KMS-11 (cell line): ENCODE measurements around the gene CCDC185.

ENCODE experiments used
- H2AFZ ChIP-seq: fragments of 200-600 bp; sonication (generic); 2 replicates; pipeline ENCODE4 v1.6.1; 2016; ENCODE audit warnings: antibody characterized with exemption, mixed run types, low read depth
- H3K27ac ChIP-seq: fragments of 200-600 bp; sonication (generic); 2 replicates; pipeline ENCODE4 v1.6.1; 2016; ENCODE audit warnings: mild to moderate bottlenecking, mixed run types
- H3K27me3 ChIP-seq: fragments of 200-600 bp; sonication (generic); 2 replicates; pipeline ENCODE4 v1.6.1; 2017; ENCODE audit warnings: mild to moderate bottlenecking, low read depth, mixed run types, moderate library complexity; ENCODE audit not compliant: insufficient read depth
- H3K36me3 ChIP-seq: fragments of 200-600 bp; sonication (generic); 2 replicates; pipeline ENCODE4 v1.6.1; 2017; ENCODE audit warnings: mild to moderate bottlenecking, mixed run types; ENCODE audit not compliant: insufficient read depth
- H3K4me1 ChIP-seq: fragments of 200-600 bp; sonication (generic); 2 replicates; pipeline ENCODE4 v1.6.1; 2016; ENCODE audit warnings: mild to moderate bottlenecking, low read depth, mixed run types; ENCODE audit not compliant: poor library complexity, severe bottlenecking
- H3K4me2 ChIP-seq: fragments of 200-600 bp; sonication (generic); 2 replicates; pipeline ENCODE4 v1.7.0; 2016; ENCODE audit warnings: mild to moderate bottlenecking, mixed run types
- H3K4me3 ChIP-seq: fragments of 200-600 bp; sonication (generic); IDR thresholded peaks from 2 replicates; pipeline ENCODE4 v1.6.1; 2017; ENCODE audit warnings: low read depth, low read length, mixed read lengths; ENCODE audit not compliant: insufficient read depth
- H3K79me2 ChIP-seq: fragments of 200-600 bp; sonication (generic); 2 replicates; pipeline ENCODE4 v1.6.1; 2016; ENCODE audit warnings: low read depth, mixed run types; ENCODE audit not compliant: insufficient read depth
- H3K9ac ChIP-seq: fragments of 200-600 bp; sonication (generic); 2 replicates; pipeline ENCODE4 v1.6.1; 2016; ENCODE audit warnings: mild to moderate bottlenecking, mixed run types
- H4K20me1 ChIP-seq: fragments of 200-600 bp; sonication (generic); 2 replicates; pipeline ENCODE4 v1.6.1; 2016; ENCODE audit warnings: mild to moderate bottlenecking, mixed run types; ENCODE audit not compliant: insufficient read depth
- TF ChIP-seq, protein P1 (sequence below): fragments of 200-600 bp; sonication (generic); conservative IDR thresholded peaks from 2 replicates; pipeline ENCODE4 v1.6.1; 2017; ENCODE audit warnings: low read depth, mild to moderate bottlenecking, antibody characterized with exemption, low read length, moderate library complexity, mixed read lengths

Gene CCDC185

DNA sequence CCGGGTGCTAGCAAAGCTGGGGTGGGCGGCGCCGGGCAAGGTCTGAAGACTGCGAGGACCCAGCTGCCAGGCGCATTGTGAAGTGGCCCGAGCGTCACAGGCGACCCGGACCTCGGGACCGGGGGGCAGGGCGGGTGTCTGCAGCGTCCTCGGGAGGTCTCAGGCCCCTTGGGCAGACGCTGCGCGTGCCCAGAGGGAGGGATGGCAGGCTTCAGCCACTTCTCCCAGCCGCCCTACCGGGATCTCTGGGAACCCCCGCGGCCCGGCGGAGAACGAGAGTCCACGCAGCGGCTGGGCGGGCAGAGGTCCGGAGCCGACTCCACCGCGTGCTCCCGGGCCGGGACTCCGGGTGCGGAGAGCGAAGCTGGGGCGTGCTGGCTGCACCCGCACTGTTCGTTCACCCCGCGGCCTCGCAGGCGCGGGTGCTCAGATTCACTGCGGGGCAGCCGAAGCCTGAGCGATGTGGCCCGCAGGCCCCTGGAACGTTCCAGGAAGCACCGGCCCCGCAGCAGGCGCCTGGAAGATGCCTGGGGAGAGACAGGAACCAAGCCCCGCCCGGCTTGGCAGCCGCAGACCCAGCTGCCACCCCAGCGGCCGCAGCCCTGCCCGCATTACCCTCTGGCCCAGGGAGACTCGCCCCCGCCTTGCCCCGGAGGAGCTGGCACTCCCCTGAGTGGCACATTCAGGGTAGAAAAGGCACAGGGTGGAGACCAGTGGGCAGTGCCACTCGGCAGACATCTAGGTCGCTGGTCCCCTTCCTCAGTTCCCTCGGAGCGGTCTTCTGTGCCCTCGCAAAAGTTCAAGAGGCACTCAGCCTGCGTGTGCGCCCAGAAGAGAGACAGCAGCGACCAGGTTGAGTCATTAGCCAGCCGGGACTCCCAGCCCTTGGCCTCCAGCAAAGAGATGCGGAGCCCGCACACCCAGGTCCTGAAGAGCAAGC is at the start of gene CCDC185:
Gene CCDC185, plus strand, starts transcription at position 141 of the 940 bp plus-strand sequence. Its CDS starts 61 bp downstream, at position 202.
- no peak within 1 kb of the TSS for H3K4me3 ChIP-seq
- H3K27ac ChIP-seq, result no peak within 1 kb of the TSS
- H4K20me1 ChIP-seq, result no peaks in the 10 kb centered on the region
- no peak within 1 kb of the TSS for H3K9ac ChIP-seq
- no peaks in the 10 kb centered on the region for H3K79me2 ChIP-seq
- no peaks in the 10 kb centered on the region for H3K27me3 ChIP-seq
- no peak within 1 kb of the TSS for H3K4me2 ChIP-seq
- H3K36me3 ChIP-seq, result no peaks in the 10 kb centered on the region
- H3K4me1 ChIP-seq, result no peaks in the 10 kb centered on the region
- TF ChIP-seq, protein P1, sequence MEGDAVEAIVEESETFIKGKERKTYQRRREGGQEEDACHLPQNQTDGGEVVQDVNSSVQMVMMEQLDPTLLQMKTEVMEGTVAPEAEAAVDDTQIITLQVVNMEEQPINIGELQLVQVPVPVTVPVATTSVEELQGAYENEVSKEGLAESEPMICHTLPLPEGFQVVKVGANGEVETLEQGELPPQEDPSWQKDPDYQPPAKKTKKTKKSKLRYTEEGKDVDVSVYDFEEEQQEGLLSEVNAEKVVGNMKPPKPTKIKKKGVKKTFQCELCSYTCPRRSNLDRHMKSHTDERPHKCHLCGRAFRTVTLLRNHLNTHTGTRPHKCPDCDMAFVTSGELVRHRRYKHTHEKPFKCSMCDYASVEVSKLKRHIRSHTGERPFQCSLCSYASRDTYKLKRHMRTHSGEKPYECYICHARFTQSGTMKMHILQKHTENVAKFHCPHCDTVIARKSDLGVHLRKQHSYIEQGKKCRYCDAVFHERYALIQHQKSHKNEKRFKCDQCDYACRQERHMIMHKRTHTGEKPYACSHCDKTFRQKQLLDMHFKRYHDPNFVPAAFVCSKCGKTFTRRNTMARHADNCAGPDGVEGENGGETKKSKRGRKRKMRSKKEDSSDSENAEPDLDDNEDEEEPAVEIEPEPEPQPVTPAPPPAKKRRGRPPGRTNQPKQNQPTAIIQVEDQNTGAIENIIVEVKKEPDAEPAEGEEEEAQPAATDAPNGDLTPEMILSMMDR, result no peak
- H2AFZ ChIP-seq, result no peak within 1 kb of the TSS

DNA sequence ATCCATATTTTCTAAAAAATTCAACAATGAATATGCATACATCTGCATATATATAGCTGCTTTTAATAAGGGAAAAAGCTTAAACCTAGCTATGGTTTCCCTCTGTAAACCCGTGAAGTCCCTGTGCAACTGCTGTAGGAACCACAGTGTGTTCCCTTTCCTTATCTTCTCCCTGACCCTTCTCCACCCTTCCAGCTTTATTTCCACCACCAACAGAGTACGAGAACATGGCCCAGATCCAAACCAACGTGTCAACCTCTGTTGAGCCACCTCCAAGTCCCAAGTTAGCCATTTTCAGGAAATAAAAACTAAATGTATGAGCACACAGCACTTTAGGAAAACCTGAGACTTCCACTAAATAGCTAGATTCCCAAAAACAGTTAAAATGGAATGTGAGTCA is 49.5 kb upstream of the CCDC185 start:
- H3K4me3 ChIP-seq, result no peak overlapping the region
- H3K36me3 ChIP-seq, result no peaks in the 10 kb centered on the region
- H3K9ac ChIP-seq, result no peak overlapping the region
- H3K27ac ChIP-seq, result no peak overlapping the region
- H4K20me1 ChIP-seq, result no peaks in the 10 kb centered on the region
- no peaks in the 10 kb centered on the region for H3K4me1 ChIP-seq
- no peak overlapping the region for H3K4me2 ChIP-seq
- H3K79me2 ChIP-seq, result no peaks in the 10 kb centered on the region
- H2AFZ ChIP-seq, result no peak overlapping the region
- TF ChIP-seq, protein P1, result no peak
- no peaks in the 10 kb centered on the region for H3K27me3 ChIP-seq

DNA sequence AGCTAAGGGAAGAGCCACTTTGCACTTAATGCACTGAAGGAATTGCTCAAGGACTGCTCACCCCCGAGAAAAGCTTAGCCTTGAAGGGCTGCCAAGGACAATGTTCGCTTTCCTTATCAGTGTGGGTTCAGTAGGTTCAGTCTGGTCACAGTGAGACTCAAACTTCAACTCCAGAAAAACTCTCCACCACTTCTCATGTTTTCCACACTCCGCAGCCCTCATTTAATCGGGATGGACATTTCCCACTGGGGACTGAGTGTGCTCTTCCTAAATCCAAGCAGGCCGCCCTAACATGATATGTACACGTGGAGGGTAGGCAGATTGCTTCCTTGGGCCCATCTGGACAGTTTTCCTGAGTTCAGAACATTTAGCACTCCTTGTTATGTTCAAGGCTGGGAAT is 48.7 kb upstream of the CCDC185 start:
- Histone ChIP-seq H2AFZ (no peak overlapping the region), H3K9ac (no peak overlapping the region), H3K4me2 (no peak overlapping the region), H4K20me1 (no peaks in the 10 kb centered on the region), H3K4me3 (no peak overlapping the region), H3K27me3 (no peaks in the 10 kb centered on the region), H3K36me3 (no peaks in the 10 kb centered on the region), H3K27ac (no peak overlapping the region), H3K79me2 (no peaks in the 10 kb centered on the region), H3K4me1 (no peaks in the 10 kb centered on the region)
- TF ChIP-seq, protein P1, result no peak

DNA sequence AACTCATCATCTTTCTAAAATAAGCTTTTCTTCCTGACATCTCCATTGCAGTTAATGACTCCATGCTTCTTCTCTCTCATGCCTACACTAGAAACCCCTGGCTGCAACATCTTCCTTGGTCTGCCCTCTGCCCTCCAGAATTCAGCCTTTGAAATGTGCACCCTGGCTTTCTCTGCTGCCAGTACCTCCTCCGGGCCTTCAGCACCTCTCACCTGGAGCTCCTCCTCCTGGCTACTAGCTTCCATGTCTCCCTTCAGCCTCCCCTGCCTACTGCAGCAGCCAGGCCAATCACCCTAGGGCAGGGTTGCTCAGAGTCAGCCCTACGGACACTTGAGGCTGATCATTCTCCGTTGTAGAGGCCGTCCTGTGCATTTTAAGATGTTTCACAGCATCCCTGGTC is 47.5 kb upstream of the CCDC185 start:
- no peak overlapping the region for H3K4me2 ChIP-seq
- no peaks in the 10 kb centered on the region for H3K27me3 ChIP-seq

More for the DNA sequence above, 47.5 kb upstream of the CCDC185 start:
- no peaks in the 10 kb centered on the region for H4K20me1 ChIP-seq
- TF ChIP-seq, protein P1, result no peak
- no peak overlapping the region for H3K9ac ChIP-seq
- H2AFZ ChIP-seq, result no peak overlapping the region
- no peaks in the 10 kb centered on the region for H3K79me2 ChIP-seq
- H3K36me3 ChIP-seq, result no peaks in the 10 kb centered on the region
- H3K4me3 ChIP-seq, result no peak overlapping the region
- H3K4me1 ChIP-seq, result no peaks in the 10 kb centered on the region
- H3K27ac ChIP-seq, result no peak overlapping the region
